SK-N-SH (cell line): Measurements from ENCODE around the gene SPSB4. TPM values are rescaled to one million over a fixed set of nuclear protein-coding genes. Genes with fewer than 3 reads are reported as not detected.

ENCODE experiments used
- CTCF ChIA-PET: fragments of 300-600, 350-600 bp; formaldehyde crosslinking; extraction: SDS; loops from one replicate; lab custom pipeline; 2021; lab: Yijun Ruan, JAX
- POLR2A ChIA-PET: fragments of 350-600 bp; sonication (Branson Sonifier 250); formaldehyde crosslinking; extraction: SDS; loops from one replicate; lab custom pipeline; 2020; ENCODE audit warnings: antibody characterized with exemption, inconsistent platforms; lab: Yijun Ruan, JAX
- DNase-seq: peaks from one replicate; pipeline ENCODE4 v3.0.0; 2012
- H2AFZ ChIP-seq: fragments of 200-600 bp; sonication (generic); 2 replicates; pipeline ENCODE4 v1.8.1; 2016; ENCODE audit warnings: antibody characterized with exemption, mild to moderate bottlenecking, low read depth
- H3F3A ChIP-seq: fragments of 200-600 bp; sonication (generic); replicated peaks from 2 replicates; pipeline ENCODE3; 2016; ENCODE audit warnings: antibody characterized with exemption, mild to moderate bottlenecking; ENCODE audit not compliant: insufficient read depth
- H3K27ac ChIP-seq, 2 experiments: fragments of 200-500 bp in 1 of 2; fragments of 200-600 bp in 1 of 2; sonication (Bioruptor generic) in 1 of 2; sonication (generic), shearing (Covaris generic) in 1 of 2; 2 replicates each; pipeline versions ENCODE4 v1.5.1 to v1.6.1; 2014 to 2016; ENCODE audit warnings: low read depth in 2 of 2, inconsistent platforms in 1 of 2, low read length in 1 of 2, mild to moderate bottlenecking in 1 of 2, mixed read lengths in 1 of 2
- H3K27me3 ChIP-seq: fragments of 200-600 bp; sonication (generic), shearing (Covaris generic); 2 replicates; pipeline ENCODE4 v1.6.1; 2016; ENCODE audit warnings: mixed run types; ENCODE audit not compliant: insufficient read depth
- H3K36me3 ChIP-seq, 2 experiments: fragments of 200-500 bp in 1 of 2; fragments of 200-600 bp in 1 of 2; sonication (Bioruptor generic) in 1 of 2; sonication (generic) in 1 of 2; replicated peaks in 1 of 2; 2 replicates each; pipeline versions ENCODE3 to v1.5.1; 2014 to 2016; ENCODE audit warnings: low read length in 1 of 2, mild to moderate bottlenecking in 1 of 2; ENCODE audit not compliant: insufficient read depth in 2 of 2, control insufficient read depth in 1 of 2
- H3K4me1 ChIP-seq, 2 experiments: fragments of 200-500 bp in 1 of 2; fragments of 200-600 bp in 1 of 2; sonication (Bioruptor generic) in 1 of 2; sonication (generic), shearing (Covaris generic) in 1 of 2; 2 replicates each; pipeline versions ENCODE4 v1.5.1 to v1.6.1; 2014 to 2016; ENCODE audit warnings: low read depth in 1 of 2, low read length in 1 of 2, mixed run types in 1 of 2; ENCODE audit not compliant: insufficient read depth in 2 of 2, control insufficient read depth in 1 of 2
- H3K4me2 ChIP-seq: fragments of 200-600 bp; sonication (generic), shearing (Covaris generic); 2 replicates; pipeline ENCODE4 v1.6.1; 2017; ENCODE audit warnings: mixed run types
- H3K4me3 ChIP-seq, 2 experiments: fragments of 200-500 bp in 1 of 2; fragments of 200-600 bp in 1 of 2; sonication (Bioruptor generic) in 1 of 2; sonication (generic), shearing (Covaris generic) in 1 of 2; 2 replicates each; pipeline versions ENCODE4 v1.5.1 to v1.8.1; 2014 to 2016; ENCODE audit warnings: low read depth in 2 of 2, inconsistent platforms in 1 of 2, low read length in 1 of 2, mild to moderate bottlenecking in 1 of 2, mixed read lengths in 1 of 2, moderate library complexity in 1 of 2
- H3K79me2 ChIP-seq: fragments of 200-600 bp; sonication (generic); 2 replicates; pipeline ENCODE4 v1.8.1; 2017; ENCODE audit warnings: mild to moderate bottlenecking; ENCODE audit not compliant: insufficient read depth
- H3K9ac ChIP-seq: fragments of 200-600 bp; sonication (generic); 2 replicates; pipeline ENCODE4 v1.6.1; 2017; ENCODE audit warnings: mixed run types
- H3K9me2 ChIP-seq: fragments of 200-600 bp; sonication (generic); 2 replicates; pipeline ENCODE4 v1.6.1; 2017; ENCODE audit warnings: mixed run types
- H3K9me3 ChIP-seq: fragments of 200-600 bp; sonication (generic); 2 replicates; pipeline ENCODE4 v1.6.1; 2017; ENCODE audit warnings: mixed run types, mild to moderate bottlenecking, moderate library complexity
- H4K20me1 ChIP-seq: fragments of 200-600 bp; sonication (generic); 2 replicates; pipeline ENCODE4 v1.6.1; 2017; ENCODE audit warnings: mild to moderate bottlenecking, mixed run types; ENCODE audit not compliant: insufficient read depth
- CHD2 ChIP-seq: fragments of 150-350 bp; IDR thresholded peaks from 2 replicates; pipeline ENCODE4 v1.6.1; 2018; ENCODE audit warnings: low read length; ENCODE audit not compliant: partially characterized antibody
- ELF1 ChIP-seq: IDR thresholded peaks from 2 replicates; pipeline ENCODE4 v1.4.0; 2012
- EP300 ChIP-seq, 2 experiments: IDR thresholded peaks; 2 replicates each; pipeline versions ENCODE4 v1.4.0 to v1.6.1; 2012; ENCODE audit warnings: borderline replicate concordance in 1 of 2, low read depth in 1 of 2, low read length in 1 of 2
- EZH2phosphoT487 ChIP-seq: fragments of 200-600 bp; sonication (generic); IDR thresholded peaks from 2 replicates; pipeline ENCODE4 v1.6.1; 2017; ENCODE audit warnings: low read depth, mixed run types, mild to moderate bottlenecking, antibody characterized with exemption, moderate library complexity, borderline replicate concordance
- FOSL2 ChIP-seq: IDR thresholded peaks from 2 replicates; pipeline ENCODE4 v1.4.0; 2012; ENCODE audit warnings: low read depth, mild to moderate bottlenecking, moderate library complexity, borderline replicate concordance
- FOXM1 ChIP-seq: IDR thresholded peaks from 2 replicates; pipeline ENCODE4 v1.4.0; 2012; ENCODE audit warnings: low read depth, mild to moderate bottlenecking
- JUND ChIP-seq: IDR thresholded peaks from 2 replicates; pipeline ENCODE4 v1.4.0; 2012
- MAX ChIP-seq: IDR thresholded peaks from 2 replicates; pipeline ENCODE4 v1.4.0; 2012; ENCODE audit warnings: low read depth
- MEF2A ChIP-seq: IDR thresholded peaks from 2 replicates; pipeline ENCODE4 v1.4.0; 2012; ENCODE audit warnings: low read depth, borderline replicate concordance
- PBX3 ChIP-seq: IDR thresholded peaks from 2 replicates; pipeline ENCODE4; 2012
- RAD21 ChIP-seq: IDR thresholded peaks from 2 replicates; pipeline ENCODE4 v1.6.1; 2012; ENCODE audit warnings: mild to moderate bottlenecking, low read length
- RXRA ChIP-seq: IDR thresholded peaks from 2 replicates; pipeline ENCODE4 v1.4.0; 2012; ENCODE audit warnings: low read depth, mild to moderate bottlenecking, borderline replicate concordance
- SIN3A ChIP-seq: IDR thresholded peaks from 2 replicates; pipeline ENCODE4 v1.6.1; 2012; ENCODE audit warnings: low read depth, mild to moderate bottlenecking, low read length, moderate library complexity, borderline replicate concordance
- SMC3 ChIP-seq: IDR thresholded peaks from 2 replicates; pipeline ENCODE4 v1.6.1; 2012; ENCODE audit warnings: low read depth, low read length, improper control_type of control experiment
- TCF12 ChIP-seq: IDR thresholded peaks from 2 replicates; pipeline ENCODE4 v1.4.0; 2012
- TEAD4 ChIP-seq: IDR thresholded peaks from 2 replicates; pipeline ENCODE4 v1.4.0; 2012; ENCODE audit warnings: mild to moderate bottlenecking, borderline replicate concordance; ENCODE audit not compliant: insufficient read depth
- USF2 ChIP-seq: fragments of 150-350 bp; IDR thresholded peaks from 2 replicates; pipeline ENCODE4 v1.6.1; 2017; ENCODE audit warnings: antibody characterized with exemption, low read length, low read depth, borderline replicate concordance
- YY1 ChIP-seq: IDR thresholded peaks from 2 replicates; pipeline ENCODE4 v1.4.0; 2012; ENCODE audit warnings: low read depth, mild to moderate bottlenecking
- WGBS: methylation state at CpG from one replicate; pipeline ENCODE4 v1.1.6; 2017; ENCODE audit warnings: low lambda C conversion rate; 5-methylcytosine and 5-hydroxymethylcytosine counted together
- polyA plus RNA-seq, 3 experiments: library from polyadenylated mRNA; depleted of rRNA; stranded (reverse); fragments of >200 nt; gene quantifications; 2 replicates each; pipeline ENCODE4 v1.2.3, GENCODE V29; 2012

SPSB4 gene
- polyA plus RNA-seq, 1 of the 3 experiments (the other 2 are of a cell fraction): 0.10 TPM

- CTCF ChIA-PET: interaction anchor here (2.7 kb wide), 1 partner anchor 11 kb away, joined by 24 read pairs; no protein-coding TSS in a partner anchor
These were observed 130.7 kb downstream of the SPSB4 start for GRCh38 chr3:141181819-141182218.

GRCh38 chr3:141183606-141184005 is 132.5 kb downstream of the SPSB4 start:
- H3K27me3 ChIP-seq: no peaks in the 10 kb centered on the region
- no peaks in the 10 kb centered on the region for H3K79me2 ChIP-seq
- 7% methylated on average over 2 of the region's 2 CpGs for WGBS
- H3F3A ChIP-seq: no peaks in the 10 kb centered on the region
- no peaks in the 10 kb centered on the region for H3K4me1 ChIP-seq
- H3K27ac ChIP-seq: no peak overlapping the region
- H3K4me2 ChIP-seq: no peak overlapping the region
- TF ChIP-seq RXRA (no peak), JUND (no peak), YY1 (no peak), SIN3A (no peak), ELF1 (no peak)
- ChIA-PET CTCF (interaction anchor here (0.7 to 4.1 kb wide), 6 partner anchors 9 to 183 kb away, joined by 3 to 30 read pairs (median 12); no protein-coding TSS in a partner anchor), POLR2A (no interaction called here)
- H4K20me1 ChIP-seq: no peaks in the 10 kb centered on the region
- no peaks in the 10 kb centered on the region for H3K9me2 ChIP-seq
- H3K9me3 ChIP-seq: no peaks in the 10 kb centered on the region
- no peak overlapping the region for H2AFZ ChIP-seq
- no peaks in the 10 kb centered on the region for H3K36me3 ChIP-seq
- no peak for DNase-seq
- no peak overlapping the region for H3K4me3 ChIP-seq
- H3K9ac ChIP-seq: no peak overlapping the region

More at GRCh38 chr3:141181819-141182218, 130.7 kb downstream of the SPSB4 start:
- Histone ChIP-seq H3K27me3 (no peaks in the 10 kb centered on the region), H3K4me2 (no peak overlapping the region), H3F3A (no peaks in the 10 kb centered on the region), H3K36me3 (no peaks in the 10 kb centered on the region), H3K27ac (no peak overlapping the region), H3K4me1 (no peaks in the 10 kb centered on the region), H2AFZ (no peak overlapping the region), H3K9me2 (no peaks in the 10 kb centered on the region), H3K4me3 (no peak overlapping the region)
- TF ChIP-seq TCF12 (no peak), EP300 (IDR thresholded peaks at IDR 0.05; ENCODE audit: borderline replicate concordance in 1 of 2, low read depth in 1 of 2, low read length in 1 of 2) (no peak), USF2 (no peak), FOXM1 (no peak), EZH2phosphoT487 (no peak), PBX3 (no peak), YY1 (no peak), FOSL2 (no peak), MAX (no peak), RAD21 (no peak), CHD2 (no peak), SMC3 (no peak), MEF2A (no peak), SIN3A (no peak), TEAD4 (no peak)
- TF ChIP-seq, all 33 proteins: peak for 0
- Histone ChIP-seq H3K9ac (no peak overlapping the region), H3K9me3 (no peaks in the 10 kb centered on the region), H4K20me1 (no peaks in the 10 kb centered on the region), H3K79me2 (no peaks in the 10 kb centered on the region)
- DNase-seq: no peak
- POLR2A ChIA-PET: no interaction called here
- 14% methylated on average over 2 of the region's 3 CpGs for WGBS
